A549 (cell line): ENCODE measurements around the gene VGF. TPM values are rescaled to one million over a fixed set of nuclear protein-coding genes. Genes with fewer than 3 reads are reported as not detected.
"Not testable (repeated sequence)": the region's sequence is repeated elsewhere in the genome, so short reads cannot be mapped to it uniquely, and the experiment has no call there.

Source experiments
- ATAC-seq, 2 experiments: fragments of 200-7000 bp in 1 of 2; fragments of >200 bp in 1 of 2; cut with Nextera tagmentation in 1 of 2; cut with Tn5 transposase in 1 of 2; 3 replicates each; pipeline versions ENCODE4 v1.8.0 to v1.9.1; 2018 to 2020; ENCODE audit warnings: mild to moderate bottlenecking in 1 of 2, moderate library complexity in 1 of 2
- CTCF ChIA-PET: fragments of 300-600 bp; sonication (Branson Sonifier 250); formaldehyde crosslinking; extraction: SDS; loops from one replicate; lab custom pipeline; 2021; ENCODE audit warnings: antibody characterized with exemption, inconsistent platforms; lab: Yijun Ruan, JAX
- POLR2A ChIA-PET: fragments of 350-600 bp; formaldehyde crosslinking; extraction: SDS; loops from one replicate; lab custom pipeline; 2021; ENCODE audit warnings: antibody characterized with exemption, inconsistent platforms; lab: Yijun Ruan, JAX
- DNase-seq, 2 experiments: peaks; one replicate each; pipeline versions ENCODE4 v3.0.0 to v3.0.0-alpha.2; 2011 to 2016; ENCODE audit warnings: low read depth in 1 of 2, low spot score in 1 of 2
- FAIRE-seq: peaks from 2 replicates; lab custom pipeline; 2011; peaks lifted over from hg19 to GRCh38; lab: Jason Lieb, UNC
- H3K27ac ChIP-seq, 2 experiments: fragments of >200 bp; sonication (Bioruptor Twin); formaldehyde crosslinking; 3 replicates each; pipeline ENCODE4 v1.5.1; 2016 to 2017
- H3K4me1 ChIP-seq: fragments of >200 bp; sonication (Bioruptor Twin); formaldehyde crosslinking; 3 replicates; pipeline ENCODE4 v1.6.1; 2016
- H3K4me2 ChIP-seq: fragments of >200 bp; sonication (Bioruptor Twin); formaldehyde crosslinking; 3 replicates; pipeline ENCODE4 v1.6.1; 2016
- H3K4me3 ChIP-seq: fragments of >200 bp; sonication (Bioruptor Twin); formaldehyde crosslinking; 3 replicates; pipeline ENCODE4 v1.5.1; 2016
- H3K9me3 ChIP-seq: fragments of >200 bp; sonication (Bioruptor Twin); formaldehyde crosslinking; 3 replicates; pipeline ENCODE4 v1.6.1; 2016
- BCL3 ChIP-seq: fragments of >200 bp; sonication (Bioruptor Twin); formaldehyde crosslinking; IDR thresholded peaks from 3 replicates; pipeline ENCODE4 v1.6.1; 2016
- BHLHE40 ChIP-seq: IDR thresholded peaks from 2 replicates; pipeline ENCODE4 v1.6.1; 2012; ENCODE audit warnings: low read depth, low read length, inconsistent platforms
- CBX2 ChIP-seq: fragments of 200-600 bp; sonication (generic); IDR thresholded peaks from 2 replicates; pipeline ENCODE4 v1.6.1; 2016; ENCODE audit warnings: low read depth, mild to moderate bottlenecking, borderline replicate concordance
- CBX8 ChIP-seq: fragments of 200-600 bp; sonication (generic); IDR thresholded peaks from 2 replicates; pipeline ENCODE4 v1.6.1; 2016
- CEBPB ChIP-seq, 2 experiments: fragments of >200 bp in 1 of 2; sonication (Bioruptor Twin) in 1 of 2; formaldehyde crosslinking in 1 of 2; IDR thresholded peaks; 2 replicates each; pipeline ENCODE4 v1.6.1; 2012 to 2016
- CHD4 ChIP-seq: fragments of 200-600 bp; sonication (generic); IDR thresholded peaks from 2 replicates; pipeline ENCODE4 v1.6.1; 2016; ENCODE audit warnings: antibody characterized with exemption, mild to moderate bottlenecking, borderline replicate concordance
- CTCF ChIP-seq: fragments of >200 bp; sonication (Bioruptor Twin); formaldehyde crosslinking; IDR thresholded peaks from 3 replicates; pipeline ENCODE4 v1.5.1; 2016
- E2F6 ChIP-seq: IDR thresholded peaks from 2 replicates; pipeline ENCODE4 v1.6.1; 2012; ENCODE audit warnings: low read depth, borderline replicate concordance
- EP300 ChIP-seq, 2 experiments: fragments of >200 bp; sonication (Bioruptor Twin); formaldehyde crosslinking; IDR thresholded peaks; 2 replicates in 1 of 2; 3 replicates in 1 of 2; pipeline ENCODE4 v1.6.1; 2016 to 2017
- ESRRA ChIP-seq: fragments of 150-350 bp; IDR thresholded peaks from 2 replicates; pipeline ENCODE4 v1.6.1; 2014; ENCODE audit warnings: mild to moderate bottlenecking, low read length, borderline replicate concordance
- FOSL2 ChIP-seq, 2 experiments: fragments of 450-650 bp in 1 of 2; fragments of >200 bp in 1 of 2; sonication (Bioruptor Twin) in 1 of 2; formaldehyde crosslinking; IDR thresholded peaks; 2 replicates each; pipeline versions ENCODE4 v1.5.0 to v1.6.1; 2016 to 2020; ENCODE audit warnings: mild to moderate bottlenecking in 1 of 2, moderate library complexity in 1 of 2
- FOXS1 ChIP-seq: fragments of 250-450 bp; sonication (Bioruptor Pico); IDR thresholded peaks from 2 replicates; pipeline ENCODE4 v1.5.0; 2020; ENCODE audit warnings: mild to moderate bottlenecking, moderate library complexity
- HDAC2 ChIP-seq: fragments of 200-600 bp; sonication (generic); IDR thresholded peaks from 2 replicates; pipeline ENCODE4 v1.6.1; 2016
- HOXA7 ChIP-seq: fragments of 250-450 bp; sonication (Bioruptor Pico); IDR thresholded peaks from 2 replicates; pipeline ENCODE4 v1.5.0; 2020; ENCODE audit warnings: mild to moderate bottlenecking, moderate library complexity
- HOXB5 ChIP-seq: fragments of 250-450 bp; sonication (Bioruptor Pico); IDR thresholded peaks from 2 replicates; pipeline ENCODE4 v1.5.0; 2020; ENCODE audit warnings: mild to moderate bottlenecking, moderate library complexity
- KDM1A ChIP-seq: fragments of 200-600 bp; sonication (generic); IDR thresholded peaks from 2 replicates; pipeline ENCODE4 v1.6.1; 2016; ENCODE audit warnings: low read depth, mild to moderate bottlenecking
- KDM5A ChIP-seq: fragments of 200-600 bp; sonication (generic); IDR thresholded peaks from 2 replicates; pipeline ENCODE4 v1.6.1; 2016; ENCODE audit warnings: antibody characterized with exemption, mild to moderate bottlenecking
- MAFK ChIP-seq: fragments of 450-650 bp; IDR thresholded peaks from 2 replicates; pipeline ENCODE4 v1.6.1; 2014; ENCODE audit not compliant: partially characterized antibody
- MAX ChIP-seq: IDR thresholded peaks from 2 replicates; pipeline ENCODE4 v1.6.1; 2012
- MAZ ChIP-seq: fragments of 150-350 bp; IDR thresholded peaks from 2 replicates; pipeline ENCODE4 v1.6.1; 2014; ENCODE audit warnings: antibody characterized with exemption, low read depth, low read length, borderline replicate concordance
- MYC ChIP-seq: IDR thresholded peaks from 2 replicates; pipeline ENCODE4 v1.6.1; 2012; ENCODE audit warnings: mild to moderate bottlenecking, inconsistent platforms, low read length, improper control_type of control experiment, borderline replicate concordance
- NFE2L2 ChIP-seq: fragments of 150-350 bp; conservative IDR thresholded peaks from 2 replicates; pipeline ENCODE4 v1.6.1; 2014; ENCODE audit warnings: low read length
- NPAS2 ChIP-seq: fragments of 250-450 bp; sonication (Bioruptor Pico); IDR thresholded peaks from 2 replicates; pipeline ENCODE4 v1.8.0; 2022; ENCODE audit warnings: mild to moderate bottlenecking, moderate library complexity, borderline replicate concordance
- NR3C1 ChIP-seq: fragments of >200 bp; sonication (Bioruptor Twin); formaldehyde crosslinking; IDR thresholded peaks from 3 replicates; pipeline ENCODE4 v1.6.1; 2017
- PBX3 ChIP-seq: IDR thresholded peaks from 2 replicates; pipeline ENCODE4 v1.6.1; 2012
- PHF8 ChIP-seq: fragments of 200-600 bp; sonication (generic); IDR thresholded peaks from 2 replicates; pipeline ENCODE4 v1.6.1; 2016; ENCODE audit warnings: low read depth, mild to moderate bottlenecking, antibody characterized with exemption, moderate library complexity, borderline replicate concordance
- POLR2A ChIP-seq: IDR thresholded peaks from 2 replicates; pipeline ENCODE4 v1.6.1; 2012; ENCODE audit warnings: mild to moderate bottlenecking, low read length
- RCOR1 ChIP-seq: fragments of 150-350 bp; IDR thresholded peaks from 2 replicates; pipeline ENCODE4 v1.6.1; 2014; ENCODE audit warnings: antibody characterized with exemption, low read length, low read depth
- RFX5 ChIP-seq: fragments of 450-650 bp; IDR thresholded peaks from 2 replicates; pipeline ENCODE4 v1.7.1; 2014; ENCODE audit warnings: antibody characterized with exemption, mild to moderate bottlenecking, moderate library complexity
- RNF2 ChIP-seq: fragments of 200-600 bp; sonication (generic); IDR thresholded peaks from 2 replicates; pipeline ENCODE4 v1.6.1; 2016; ENCODE audit warnings: low read depth, mild to moderate bottlenecking, antibody characterized with exemption, moderate library complexity, borderline replicate concordance
- SMC3 ChIP-seq: fragments of >200 bp; sonication (Bioruptor Twin); formaldehyde crosslinking; IDR thresholded peaks from 3 replicates; pipeline ENCODE4 v1.6.1; 2018; ENCODE audit warnings: inconsistent platforms
- SREBF2 ChIP-seq: fragments of 450-650 bp; IDR thresholded peaks from 2 replicates; pipeline ENCODE4 v1.6.1; 2014; ENCODE audit warnings: mild to moderate bottlenecking, moderate library complexity
- ZFP36 ChIP-seq: fragments of 450-650 bp; IDR thresholded peaks from 2 replicates; pipeline ENCODE4 v1.6.1; 2014; ENCODE audit warnings: borderline replicate concordance; ENCODE audit not compliant: partially characterized antibody
- WGBS: methylation state at CpG from one replicate; pipeline ENCODE4 v1.1.6; 2017; ENCODE audit errors: missing lambda C conversion rate; 5-methylcytosine and 5-hydroxymethylcytosine counted together
- polyA plus RNA-seq, 4 experiments: library from polyadenylated mRNA; depleted of rRNA in 3 of 4; stranded (reverse); fragments of >200 nt; fragmentation: RNase III in 1 of 4; extraction: RNeasy Plus Mini Kit Qiagen cat#74134 plus additional on column Dnase treatment in 1 of 4; gene quantifications; 2 replicates in 3 of 4; 3 replicates in 1 of 4; pipeline ENCODE4 v1.2.3, GENCODE V29; 2011 to 2017

Gene VGF
- polyA plus RNA-seq, 2 of the 4 experiments (the other 2 are of a cell fraction), result 0.16 to 2.7 TPM

- POLR2A ChIA-PET, result no interaction called here
- TF ChIP-seq NFE2L2, result no peak
- no peak for TF ChIP-seq BCL3
- TF ChIP-seq KDM5A, result no peak
- no peak for TF ChIP-seq E2F6
- no peak for TF ChIP-seq CHD4
- TF ChIP-seq MYC, result no peak
- TF ChIP-seq RCOR1, result no peak
- TF ChIP-seq POLR2A, result no peak
- no peak for TF ChIP-seq PHF8
- no peak for TF ChIP-seq HOXA7 (CRISPR knock-in tag)
- no peak for TF ChIP-seq ESRRA
- TF ChIP-seq NPAS2 (CRISPR knock-in tag), result no peak
- no peak for TF ChIP-seq CEBPB (IDR thresholded peaks at IDR 0.05)
- no peak for TF ChIP-seq FOXS1 (CRISPR knock-in tag)
- TF ChIP-seq MAX, result no peak
- TF ChIP-seq NR3C1, result no peak
- TF ChIP-seq SREBF2, result no peak
- no peak for TF ChIP-seq MAFK
- no peak for TF ChIP-seq FOSL2 (IDR thresholded peaks at IDR 0.05)
- TF ChIP-seq FOSL2 (CRISPR knock-in tag; IDR thresholded peaks at IDR 0.05), result no peak
- no peak for TF ChIP-seq CBX8
- TF ChIP-seq, all 56 proteins: peak for 0
- no peak for FAIRE-seq
- ATAC-seq, result no peak; a peak in 1 of 6 replicates
- Histone ChIP-seq H3K4me1 (peaks cover 52% of the 10 kb centered on the region), H3K4me3 (no peak overlapping the region), H3K4me2 (peak overlapping the region; percentile 60), H3K27ac (peak overlapping the region; percentile 94 to 95), H3K9me3 (no peaks in the 10 kb centered on the region)
- no peak for DNase-seq
- 39% methylated on average over 6 of the region's 8 CpGs for WGBS
- CTCF ChIA-PET, result interaction anchor here (1.2 to 2.7 kb wide), 3 partner anchors 10 to 29 kb away, joined by 6 to 14 read pairs (median 9); no protein-coding TSS in a partner anchor
These were observed 50.9 kb downstream of the VGF start for GRCh38 chr7:101114492-101114891.

GRCh38 chr7:101113836-101114235 lies 51.5 kb downstream of the VGF start:
- DNase-seq, result no peak
- CTCF ChIA-PET, result interaction anchor here (2.7 to 20.0 kb wide), 3 partner anchors 10 to 19 kb away, joined by 9 to 600 read pairs (median 14); partner anchors contain the start of gene SERPINE1
- Histone ChIP-seq H3K4me3 (no peak overlapping the region), H3K9me3 (no peaks in the 10 kb centered on the region), H3K27ac (peak overlapping the region; percentile 94 to 95), H3K4me1 (peaks cover 52% of the 10 kb centered on the region), H3K4me2 (peak overlapping the region; percentile 60)
- no peak for FAIRE-seq
- POLR2A ChIA-PET, result interaction anchor here (0.5 kb wide), 1 partner anchor 21 kb away, joined by 4 read pairs; no protein-coding TSS in a partner anchor
- 77% methylated on average over 11 of the region's 11 CpGs for WGBS
- TF ChIP-seq ZFP36 (no peak), MAZ (no peak), BHLHE40 (no peak), CTCF (no peak), MAFK (no peak), HOXB5 (CRISPR knock-in tag) (no peak), PBX3 (no peak), RFX5 (no peak), HDAC2 (no peak), EP300 (IDR thresholded peaks at IDR 0.05) (no peak), ESRRA (no peak), SMC3 (no peak), KDM1A (no peak), RNF2 (no peak), RCOR1 (no peak), CBX2 (no peak)
- no peak for ATAC-seq

GRCh38 chr7:101113140-101113539 lies 52.2 kb downstream of the VGF start:
- POLR2A ChIA-PET, FAIRE-seq, H3K4me2 ChIP-seq, DNase-seq, ATAC-seq, H3K4me3 ChIP-seq, H3K9me3 ChIP-seq: not testable (repeated sequence)
- H3K27ac ChIP-seq, result peak overlapping the region; percentile 94 to 95; a peak in 4 of 6 replicates
- peaks cover 52% of the 10 kb centered on the region for H3K4me1 ChIP-seq
- CTCF ChIA-PET, result interaction anchor here (2.7 to 20.0 kb wide), 3 partner anchors 9 to 19 kb away, joined by 9 to 600 read pairs (median 14); partner anchors contain the start of gene SERPINE1
- WGBS, result 88% methylated on average over 7 of the region's 7 CpGs
